Suprapubic skin (tissue), 4 donors: ENCODE measurements around the gene SENP6. TPM values are rescaled to one million over a fixed set of nuclear protein-coding genes. Genes with fewer than 3 reads are reported as not detected.
"Not testable (repeated sequence)": the region's sequence is repeated elsewhere in the genome, so short reads cannot be mapped to it uniquely, and the experiment has no call there.

Experiments used
- DNase-seq, 2 donors: peaks; one replicate each; pipeline ENCODE4 v3.0.0-alpha.2; 2019; ENCODE audit warnings: low spot score in 2 of 2
- H3K27ac ChIP-seq: fragments of 200-600 bp; sonication (generic); one replicate; pipeline ENCODE4 v1.5.1; 2019
- H3K27me3 ChIP-seq: fragments of 200-600 bp; sonication (generic); one replicate; pipeline ENCODE4 v1.5.1; 2019
- H3K36me3 ChIP-seq: fragments of 200-600 bp; sonication (generic); one replicate; pipeline ENCODE4 v1.5.1; 2019
- H3K4me1 ChIP-seq: fragments of 200-600 bp; sonication (generic); one replicate; pipeline ENCODE4 v1.5.1; 2019
- H3K4me3 ChIP-seq: fragments of 200-600 bp; sonication (generic); one replicate; pipeline ENCODE4 v1.5.1; 2019; ENCODE audit warnings: mild to moderate bottlenecking
- H3K9me3 ChIP-seq: fragments of 200-600 bp; sonication (generic); one replicate; pipeline ENCODE4 v1.5.1; 2019
- CTCF ChIP-seq, 2 donors: fragments of 200-600 bp in 1 of 2; fragments of 450-650 bp in 1 of 2; sonication (generic) in 1 of 2; IDR thresholded peaks; one replicate each; pipeline ENCODE4 v1.5.1; 2016 to 2019; ENCODE audit warnings: antibody characterized with exemption in 2 of 2, mild to moderate bottlenecking in 1 of 2, moderate library complexity in 1 of 2
- EP300 ChIP-seq: sonication (generic); formaldehyde crosslinking; IDR thresholded peaks from one replicate; pipeline ENCODE4 v1.6.1; 2017; ENCODE audit warnings: antibody characterized with exemption
- POLR2A ChIP-seq, 2 donors: fragments of 450-650 bp; IDR thresholded peaks; one replicate each; pipeline ENCODE4 v1.6.1; 2017; ENCODE audit warnings: antibody characterized with exemption in 2 of 2, mild to moderate bottlenecking in 2 of 2, moderate library complexity in 2 of 2
- POLR2AphosphoS5 ChIP-seq, 3 donors: sonication (generic); formaldehyde crosslinking; IDR thresholded peaks; one replicate each; pipeline ENCODE4 v1.6.1; 2017; ENCODE audit warnings: antibody characterized with exemption in 3 of 3
- WGBS: methylation state at CpG from one replicate; pipeline ENCODE4 v1.1.5; 2018; 5-methylcytosine and 5-hydroxymethylcytosine counted together
- total RNA-seq, 4 donors: library from RNA; depleted of rRNA; stranded (reverse); fragments of >200 nt; gene quantifications; one replicate each; pipeline ENCODE4 v1.1.0, GENCODE V29; 2016

The SENP6 gene
- total RNA-seq, 4 donors from 2014 or later: 65.1 to 176 (median 83.2) TPM

GRCh38 chr6:75568965-75569364, 32.7 kb upstream of the SENP6 start:
- 61% methylated on average over 3 of the region's 3 CpGs for WGBS
- TF ChIP-seq POLR2A (IDR thresholded peaks at IDR 0.05): no peak
- H3K4me1 ChIP-seq: no peaks in the 10 kb centered on the region
- no peak for DNase-seq
- H3K27me3 ChIP-seq: no peaks in the 10 kb centered on the region
- no peak overlapping the region for H3K4me3 ChIP-seq
- H3K27ac ChIP-seq: no peak overlapping the region
- no peaks in the 10 kb centered on the region for H3K36me3 ChIP-seq
- H3K9me3 ChIP-seq: no peaks in the 10 kb centered on the region

- WGBS: 94% methylated on average over 6 of the region's 6 CpGs
- H3K4me3 ChIP-seq, DNase-seq, H3K36me3 ChIP-seq, H3K27ac ChIP-seq, H3K9me3 ChIP-seq, H3K27me3 ChIP-seq, H3K4me1 ChIP-seq: not testable (repeated sequence)
Measured at GRCh38 chr6:75570671-75571070, 31.0 kb upstream of the SENP6 start.

GRCh38 chr6:75572072-75572471, 29.6 kb upstream of the SENP6 start:
- no peak for TF ChIP-seq POLR2AphosphoS5 (IDR thresholded peaks at IDR 0.05)
- TF ChIP-seq POLR2A (IDR thresholded peaks at IDR 0.05): no peak
- TF ChIP-seq EP300: no peak
- no peak for TF ChIP-seq CTCF (IDR thresholded peaks at IDR 0.05)
- no peak for DNase-seq
- WGBS: 86% methylated on average over 2 of the region's 2 CpGs
- Histone ChIP-seq H3K4me1 (no peaks in the 10 kb centered on the region), H3K36me3 (no peaks in the 10 kb centered on the region), H3K9me3 (no peaks in the 10 kb centered on the region), H3K27ac (no peak overlapping the region), H3K27me3 (no peaks in the 10 kb centered on the region), H3K4me3 (no peak overlapping the region)

- WGBS: 89% methylated on average over 4 of the region's 4 CpGs
- no peak for TF ChIP-seq CTCF (IDR thresholded peaks at IDR 0.05)
- no peak for TF ChIP-seq POLR2A (IDR thresholded peaks at IDR 0.05)
- TF ChIP-seq EP300: no peak
- TF ChIP-seq POLR2AphosphoS5 (IDR thresholded peaks at IDR 0.05): no peak
- no peak overlapping the region for H3K4me3 ChIP-seq
- no peaks in the 10 kb centered on the region for H3K4me1 ChIP-seq
- no peaks in the 10 kb centered on the region for H3K36me3 ChIP-seq
- peaks cover 3% of the 10 kb centered on the region for H3K9me3 ChIP-seq
- no peak for DNase-seq
- H3K27me3 ChIP-seq: no peaks in the 10 kb centered on the region
- no peak overlapping the region for H3K27ac ChIP-seq
Measured at GRCh38 chr6:75579951-75580350, 21.7 kb upstream of the SENP6 start.

- no peaks in the 10 kb centered on the region for H3K36me3 ChIP-seq
Measured at GRCh38 chr6:75581231-75581630, 20.4 kb upstream of the SENP6 start.

GRCh38 chr6:75584552-75584951, 17.1 kb upstream of the SENP6 start:
- not testable (repeated sequence) for DNase-seq, H3K27ac ChIP-seq, H3K27me3 ChIP-seq, H3K4me3 ChIP-seq, H3K9me3 ChIP-seq, H3K4me1 ChIP-seq, H3K36me3 ChIP-seq
- 92% methylated on average over 2 of the region's 2 CpGs for WGBS

More at GRCh38 chr6:75581231-75581630, 20.4 kb upstream of the SENP6 start:
- no peak for TF ChIP-seq POLR2A (IDR thresholded peaks at IDR 0.05)
- TF ChIP-seq CTCF (IDR thresholded peaks at IDR 0.05): no peak
- TF ChIP-seq POLR2AphosphoS5 (IDR thresholded peaks at IDR 0.05): no peak
- TF ChIP-seq EP300: no peak
- Histone ChIP-seq H3K27ac (no peak overlapping the region), H3K27me3 (no peaks in the 10 kb centered on the region), H3K4me1 (no peaks in the 10 kb centered on the region), H3K4me3 (no peak overlapping the region), H3K9me3 (peaks cover 3% of the 10 kb centered on the region)
- 79% methylated on average over 1 of the region's 1 CpG for WGBS
- no peak for DNase-seq

- no peaks in the 10 kb centered on the region for H3K4me1 ChIP-seq
- H3K9me3 ChIP-seq: peaks cover 3% of the 10 kb centered on the region
- 97% methylated on average over 2 of the region's 2 CpGs for WGBS
- TF ChIP-seq POLR2AphosphoS5 (IDR thresholded peaks at IDR 0.05): no peak
- TF ChIP-seq POLR2A (IDR thresholded peaks at IDR 0.05): no peak
- TF ChIP-seq EP300: no peak
- TF ChIP-seq CTCF (IDR thresholded peaks at IDR 0.05): no peak
- no peaks in the 10 kb centered on the region for H3K27me3 ChIP-seq
- DNase-seq: no peak
- no peaks in the 10 kb centered on the region for H3K36me3 ChIP-seq
- H3K4me3 ChIP-seq: no peak overlapping the region
- no peak overlapping the region for H3K27ac ChIP-seq
Measured at GRCh38 chr6:75588948-75589347, 12.7 kb upstream of the SENP6 start.
